A549 (cell line): ENCODE measurements around the gene ANKMY2. TPM values are rescaled to one million over a fixed set of nuclear protein-coding genes. Genes with fewer than 3 reads are reported as not detected.

ENCODE experiments used
- ATAC-seq, 2 experiments: fragments of 200-7000 bp in 1 of 2; fragments of >200 bp in 1 of 2; cut with Nextera tagmentation in 1 of 2; cut with Tn5 transposase in 1 of 2; 3 replicates each; pipeline versions ENCODE4 v1.8.0 to v1.9.1; 2018 to 2020; ENCODE audit warnings: mild to moderate bottlenecking in 1 of 2, moderate library complexity in 1 of 2
- CTCF ChIA-PET: fragments of 300-600 bp; sonication (Branson Sonifier 250); formaldehyde crosslinking; extraction: SDS; loops from one replicate; lab custom pipeline; 2021; ENCODE audit warnings: antibody characterized with exemption, inconsistent platforms; lab: Yijun Ruan, JAX
- POLR2A ChIA-PET: fragments of 350-600 bp; formaldehyde crosslinking; extraction: SDS; loops from one replicate; lab custom pipeline; 2021; ENCODE audit warnings: antibody characterized with exemption, inconsistent platforms; lab: Yijun Ruan, JAX
- DNase-seq, 2 experiments: peaks; one replicate each; pipeline versions ENCODE4 v3.0.0 to v3.0.0-alpha.2; 2011 to 2016; ENCODE audit warnings: low read depth in 1 of 2, low spot score in 1 of 2
- FAIRE-seq: peaks from 2 replicates; lab custom pipeline; 2011; peaks lifted over from hg19 to GRCh38; lab: Jason Lieb, UNC
- H3K27ac ChIP-seq, 2 experiments: fragments of >200 bp; sonication (Bioruptor Twin); formaldehyde crosslinking; 3 replicates each; pipeline ENCODE4 v1.5.1; 2016 to 2017
- H3K4me1 ChIP-seq: fragments of >200 bp; sonication (Bioruptor Twin); formaldehyde crosslinking; 3 replicates; pipeline ENCODE4 v1.6.1; 2016
- H3K4me2 ChIP-seq: fragments of >200 bp; sonication (Bioruptor Twin); formaldehyde crosslinking; 3 replicates; pipeline ENCODE4 v1.6.1; 2016
- H3K4me3 ChIP-seq: fragments of >200 bp; sonication (Bioruptor Twin); formaldehyde crosslinking; 3 replicates; pipeline ENCODE4 v1.5.1; 2016
- H3K9me3 ChIP-seq: fragments of >200 bp; sonication (Bioruptor Twin); formaldehyde crosslinking; 3 replicates; pipeline ENCODE4 v1.6.1; 2016
- BCL3 ChIP-seq: fragments of >200 bp; sonication (Bioruptor Twin); formaldehyde crosslinking; IDR thresholded peaks from 3 replicates; pipeline ENCODE4 v1.6.1; 2016
- BHLHE40 ChIP-seq: IDR thresholded peaks from 2 replicates; pipeline ENCODE4 v1.6.1; 2012; ENCODE audit warnings: low read depth, low read length, inconsistent platforms
- CBX8 ChIP-seq: fragments of 200-600 bp; sonication (generic); IDR thresholded peaks from 2 replicates; pipeline ENCODE4 v1.6.1; 2016
- CHD4 ChIP-seq: fragments of 200-600 bp; sonication (generic); IDR thresholded peaks from 2 replicates; pipeline ENCODE4 v1.6.1; 2016; ENCODE audit warnings: antibody characterized with exemption, mild to moderate bottlenecking, borderline replicate concordance
- EHF ChIP-seq: fragments of 250-450 bp; sonication (Bioruptor Pico); IDR thresholded peaks from 2 replicates; pipeline ENCODE4 v1.5.0; 2020; ENCODE audit warnings: mild to moderate bottlenecking
- ESRRA ChIP-seq: fragments of 150-350 bp; IDR thresholded peaks from 2 replicates; pipeline ENCODE4 v1.6.1; 2014; ENCODE audit warnings: mild to moderate bottlenecking, low read length, borderline replicate concordance
- FOSB ChIP-seq: fragments of 250-450 bp; sonication (Bioruptor Pico); IDR thresholded peaks from 2 replicates; pipeline ENCODE4 v1.5.0; 2020; ENCODE audit warnings: mild to moderate bottlenecking, moderate library complexity
- FOXS1 ChIP-seq: fragments of 250-450 bp; sonication (Bioruptor Pico); IDR thresholded peaks from 2 replicates; pipeline ENCODE4 v1.5.0; 2020; ENCODE audit warnings: mild to moderate bottlenecking, moderate library complexity
- HOXB13 ChIP-seq: fragments of 250-450 bp; sonication (Bioruptor Pico); IDR thresholded peaks from 2 replicates; pipeline ENCODE4 v1.5.0; 2020; ENCODE audit warnings: low read depth, mild to moderate bottlenecking, moderate library complexity
- HOXB5 ChIP-seq: fragments of 250-450 bp; sonication (Bioruptor Pico); IDR thresholded peaks from 2 replicates; pipeline ENCODE4 v1.5.0; 2020; ENCODE audit warnings: mild to moderate bottlenecking, moderate library complexity
- MAFK ChIP-seq: fragments of 450-650 bp; IDR thresholded peaks from 2 replicates; pipeline ENCODE4 v1.6.1; 2014; ENCODE audit not compliant: partially characterized antibody
- MAZ ChIP-seq: fragments of 150-350 bp; IDR thresholded peaks from 2 replicates; pipeline ENCODE4 v1.6.1; 2014; ENCODE audit warnings: antibody characterized with exemption, low read depth, low read length, borderline replicate concordance
- POLR2A ChIP-seq: IDR thresholded peaks from 2 replicates; pipeline ENCODE4 v1.6.1; 2012; ENCODE audit warnings: mild to moderate bottlenecking, low read length
- RNF2 ChIP-seq: fragments of 200-600 bp; sonication (generic); IDR thresholded peaks from 2 replicates; pipeline ENCODE4 v1.6.1; 2016; ENCODE audit warnings: low read depth, mild to moderate bottlenecking, antibody characterized with exemption, moderate library complexity, borderline replicate concordance
- ZC3H11A ChIP-seq: fragments of 450-650 bp; IDR thresholded peaks from 2 replicates; pipeline ENCODE4 v1.6.1; 2014; ENCODE audit warnings: antibody characterized with exemption, mild to moderate bottlenecking
- ZNF302 ChIP-seq: fragments of 250-450 bp; sonication (Bioruptor Pico); IDR thresholded peaks from 2 replicates; pipeline ENCODE4 v1.9.0; 2021; ENCODE audit warnings: inconsistent platforms, mild to moderate bottlenecking, moderate library complexity
- WGBS: methylation state at CpG from one replicate; pipeline ENCODE4 v1.1.6; 2017; ENCODE audit errors: missing lambda C conversion rate; 5-methylcytosine and 5-hydroxymethylcytosine counted together
- polyA plus RNA-seq, 4 experiments: library from polyadenylated mRNA; depleted of rRNA in 3 of 4; stranded (reverse); fragments of >200 nt; fragmentation: RNase III in 1 of 4; extraction: RNeasy Plus Mini Kit Qiagen cat#74134 plus additional on column Dnase treatment in 1 of 4; gene quantifications; 2 replicates in 3 of 4; 3 replicates in 1 of 4; pipeline ENCODE4 v1.2.3, GENCODE V29; 2011 to 2017
- TF ChIP-seq, protein P1 (sequence below): fragments of >200 bp; sonication (Bioruptor Twin); formaldehyde crosslinking; IDR thresholded peaks from 2 replicates; pipeline ENCODE4 v1.6.1; 2016
- TF ChIP-seq, protein P2 (sequence below): IDR thresholded peaks from 2 replicates; pipeline ENCODE4 v1.6.1; 2012; ENCODE audit warnings: low read depth, borderline replicate concordance

The ANKMY2 gene
- polyA plus RNA-seq, 2 of the 4 experiments (the other 2 are of a cell fraction): 15.3 to 26.1 TPM

GRCh38 chr7:16644157-16644556 is 1.4 kb downstream of the ANKMY2 start:
- FAIRE-seq (no peak), DNase-seq (no peak), ATAC-seq (no peak)
- Histone ChIP-seq H3K4me3 (peak overlapping the region; percentile 87), H3K4me2 (peak overlapping the region; percentile 84), H3K9me3 (no peaks in the 10 kb centered on the region), H3K27ac (peak overlapping the region; percentile 96), H3K4me1 (peaks cover 27% of the 10 kb centered on the region)
- 73% methylated on average over 4 of the region's 4 CpGs for WGBS
- ChIA-PET CTCF (no interaction called here), POLR2A (interaction anchor here (1.0 kb wide), 1 partner anchor 24 kb away, joined by 8 read pairs; no protein-coding TSS in a partner anchor)
- TF ChIP-seq ZC3H11A: no peak
- no peak for TF ChIP-seq HOXB5 (CRISPR knock-in tag)
- no peak for TF ChIP-seq FOXS1
- TF ChIP-seq CBX8: no peak
- TF ChIP-seq ZNF302: no peak
- TF ChIP-seq EHF (CRISPR knock-in tag): no peak
- TF ChIP-seq POLR2A: no peak
- TF ChIP-seq, protein P1, sequence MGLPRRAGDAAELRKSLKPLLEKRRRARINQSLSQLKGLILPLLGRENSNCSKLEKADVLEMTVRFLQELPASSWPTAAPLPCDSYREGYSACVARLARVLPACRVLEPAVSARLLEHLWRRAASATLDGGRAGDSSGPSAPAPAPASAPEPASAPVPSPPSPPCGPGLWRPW: no peak
- TF ChIP-seq, protein P2, sequence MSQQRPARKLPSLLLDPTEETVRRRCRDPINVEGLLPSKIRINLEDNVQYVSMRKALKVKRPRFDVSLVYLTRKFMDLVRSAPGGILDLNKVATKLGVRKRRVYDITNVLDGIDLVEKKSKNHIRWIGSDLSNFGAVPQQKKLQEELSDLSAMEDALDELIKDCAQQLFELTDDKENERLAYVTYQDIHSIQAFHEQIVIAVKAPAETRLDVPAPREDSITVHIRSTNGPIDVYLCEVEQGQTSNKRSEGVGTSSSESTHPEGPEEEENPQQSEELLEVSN: no peak
- no peak for TF ChIP-seq FOSB
- TF ChIP-seq BHLHE40: no peak
- no peak for TF ChIP-seq RNF2
- no peak for TF ChIP-seq MAFK
- no peak for TF ChIP-seq HOXB13 (CRISPR knock-in tag)

DNA sequence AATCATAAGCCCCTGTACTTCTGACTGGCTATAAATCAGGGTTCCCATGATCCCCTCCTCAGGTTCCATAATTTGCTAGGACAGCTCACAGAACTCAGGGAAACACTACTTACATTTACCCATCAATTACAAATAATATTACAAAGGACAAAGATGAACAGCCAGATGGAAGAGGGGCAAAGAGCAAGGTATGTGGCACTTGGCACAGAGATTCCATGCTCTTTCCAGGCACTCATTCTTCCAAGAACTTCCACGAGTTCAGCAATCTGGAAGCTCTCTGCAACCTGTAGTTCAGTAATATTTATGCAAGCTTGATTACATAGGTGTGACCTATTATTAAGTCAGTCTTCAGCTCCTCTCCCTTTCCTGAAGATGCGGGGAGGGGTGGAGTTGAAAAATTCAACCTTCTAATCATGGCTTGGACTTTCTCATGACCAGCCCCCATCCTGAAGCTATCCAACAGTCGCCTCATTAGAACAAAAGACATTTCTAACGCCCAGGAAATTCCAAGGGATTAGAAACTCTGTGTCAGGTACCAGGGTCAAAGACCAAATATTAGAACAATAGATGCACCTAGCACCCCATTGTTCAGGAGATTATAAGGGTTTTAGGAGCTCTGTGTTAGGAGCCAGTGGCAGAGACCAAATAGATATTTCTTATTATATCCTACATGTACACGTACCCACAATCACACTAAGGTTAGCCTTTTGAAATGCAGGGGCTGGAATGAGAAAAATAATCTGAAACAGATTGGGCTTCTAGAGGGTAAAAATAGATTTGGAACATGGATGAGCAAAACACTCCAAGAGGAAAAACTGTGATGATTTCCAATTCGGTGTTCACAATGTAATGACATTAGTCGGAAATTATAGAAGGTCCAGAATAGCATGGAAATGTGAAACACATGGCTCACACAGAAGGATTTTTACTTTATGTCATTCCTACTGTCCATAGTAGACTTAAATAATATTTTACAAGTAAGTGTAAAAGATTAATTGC is 7.0 kb downstream of the ANKMY2 start:
- CTCF ChIA-PET: interaction anchor here (1.5 kb wide), 1 partner anchor 16 kb away, joined by 3 read pairs; no protein-coding TSS in a partner anchor
- ATAC-seq (no peak), FAIRE-seq (no peak)

GRCh38 chr7:16637379-16637778 is 8.2 kb downstream of the ANKMY2 start:
- DNase-seq (no peak), ATAC-seq (no peak), FAIRE-seq (no peak)
- Histone ChIP-seq H3K9me3 (no peaks in the 10 kb centered on the region), H3K4me2 (no peak overlapping the region), H3K4me1 (0 out of 3 replicates have a peak, but pooled peaks cover 6% of the 10 kb centered on the region), H3K27ac (no peak overlapping the region), H3K4me3 (no peak overlapping the region)
- WGBS: 82% methylated on average over 5 of the region's 5 CpGs
- TF ChIP-seq MAZ: no peak
- TF ChIP-seq BCL3: no peak
- no peak for TF ChIP-seq ZNF302
- ChIA-PET CTCF (interaction anchor here (1.2 kb wide), 1 partner anchor 58 kb away, joined by 4 read pairs; no protein-coding TSS in a partner anchor), POLR2A (interaction anchor here (3.0 kb wide), 1 partner anchor 9 kb away, joined by 10 read pairs; the partner anchor contains the start of genes ANKMY2 and BZW2)

More for the DNA sequence above, 7.0 kb downstream of the ANKMY2 start:
- no peak for DNase-seq
- no peak for TF ChIP-seq ESRRA
- TF ChIP-seq CHD4: no peak
- WGBS: 93% methylated on average over 7 of the region's 7 CpGs
- H3K4me1 ChIP-seq: peaks cover 6% of the 10 kb centered on the region; the same call in 1 of the 3 replicates
- H3K9me3 ChIP-seq: no peaks in the 10 kb centered on the region
- H3K27ac ChIP-seq: no peak overlapping the region
- POLR2A ChIA-PET: no interaction called here
- H3K4me2 ChIP-seq: no peak overlapping the region
- H3K4me3 ChIP-seq: no peak overlapping the region
